HuH-7.5 (cell line): ENCODE data around the gene CCDC33.

Experiments used
- DNase-seq: peaks from one replicate; pipeline ENCODE4 v3.0.0; 2011; ENCODE audit warnings: low spot score

Gene CCDC33

DNA sequence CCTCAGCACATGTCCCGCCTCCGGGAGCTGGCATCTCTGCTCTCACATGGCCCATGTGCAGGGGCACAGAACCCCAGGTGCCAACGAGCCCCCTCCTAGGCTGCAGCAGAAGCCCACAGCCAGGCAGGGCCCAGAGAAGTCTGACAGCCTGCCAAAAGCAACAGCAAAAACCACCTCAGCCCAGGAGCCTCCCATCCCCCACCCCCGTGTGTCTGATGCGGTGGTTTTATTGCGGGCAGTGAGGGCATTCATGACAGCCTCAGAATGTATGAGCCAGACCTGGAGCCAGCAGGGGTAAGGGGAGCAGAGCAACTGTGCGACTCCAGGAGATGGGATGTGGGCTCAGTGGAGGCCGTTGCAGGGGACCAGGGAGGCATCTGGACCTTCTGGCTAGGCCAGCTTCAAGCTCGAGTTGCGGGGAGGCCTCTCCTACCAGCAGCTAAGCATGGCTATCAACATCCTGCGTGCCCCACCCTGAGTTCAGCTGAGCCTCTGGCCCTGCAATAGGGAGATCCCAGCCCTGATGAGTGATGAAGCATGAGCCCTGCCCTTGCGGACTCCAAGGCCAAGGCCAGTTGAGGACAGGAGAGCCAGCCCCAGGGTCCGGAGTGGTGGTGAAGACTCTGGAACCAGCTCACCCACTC lies 78.8 kb downstream of the CCDC33 start:
- no peak for DNase-seq

DNA sequence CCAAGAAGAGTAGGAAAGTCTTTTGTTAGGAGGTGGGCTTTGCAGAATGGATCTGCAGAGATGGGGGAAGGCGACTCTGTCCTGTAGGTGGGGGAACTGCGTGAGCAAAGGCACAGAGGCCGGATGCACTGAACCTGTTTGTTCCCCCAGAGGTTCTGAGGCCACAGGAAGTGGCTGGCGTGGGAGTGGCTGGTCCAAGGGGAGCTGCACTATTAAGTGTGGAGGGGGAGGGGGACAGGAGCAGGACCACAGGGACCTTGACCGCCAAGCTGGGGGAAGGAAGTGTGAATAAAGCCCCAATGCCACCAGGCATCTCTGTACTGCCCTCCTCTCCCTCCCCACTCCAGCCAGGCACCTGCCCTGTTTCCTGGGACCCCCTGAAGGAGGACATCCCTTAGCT lies 79.5 kb downstream of the CCDC33 start:
- DNase-seq, result no peak

DNA sequence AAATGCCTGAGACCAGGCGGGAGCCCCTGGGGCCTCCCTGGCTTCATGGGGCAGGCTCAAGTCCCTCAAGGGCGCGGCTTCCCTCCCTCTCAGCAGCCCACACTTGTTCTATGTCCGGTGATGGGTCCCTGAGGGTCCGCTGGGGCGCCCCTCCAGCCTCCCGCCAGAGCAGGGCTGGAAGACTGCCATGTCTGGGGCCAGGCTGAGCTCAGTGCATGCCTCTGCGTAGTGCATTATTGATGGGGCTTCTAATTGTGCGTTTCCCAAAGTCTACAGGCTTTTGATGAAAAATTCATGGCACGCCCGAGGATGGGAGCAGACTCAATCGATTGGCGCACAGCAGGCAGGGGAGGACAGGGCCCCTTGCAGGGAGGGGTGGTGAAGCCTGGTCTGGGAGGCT lies 80.0 kb downstream of the CCDC33 start:
- DNase-seq, result no peak

DNA sequence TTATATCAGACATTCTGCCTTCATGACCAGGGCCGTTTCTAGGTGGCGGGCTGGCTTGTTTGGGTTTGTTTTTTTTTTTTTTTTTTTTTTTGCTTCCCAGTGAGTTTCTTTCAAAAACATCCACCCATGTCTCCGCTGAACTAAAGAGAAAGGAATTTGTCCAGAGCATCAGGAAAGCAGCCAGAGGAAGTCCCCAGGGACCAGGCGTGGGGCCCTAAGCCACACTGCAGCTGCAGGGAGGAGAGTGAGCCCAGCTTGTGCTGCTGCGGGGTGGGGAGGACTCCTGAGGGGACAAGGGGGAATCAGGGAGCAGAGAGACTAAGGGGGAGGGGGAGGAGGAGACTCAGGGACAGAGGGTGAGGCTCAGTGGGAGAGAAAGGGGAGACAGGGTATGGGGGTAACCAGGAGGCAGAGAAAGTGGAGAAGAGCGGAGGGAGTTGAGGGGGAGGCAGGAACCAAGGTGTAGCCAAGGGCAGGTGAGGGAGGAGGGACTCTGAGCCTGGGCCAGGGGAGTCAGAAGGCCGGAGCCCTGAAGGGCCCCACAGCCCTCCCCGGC lies 81.8 kb downstream of the CCDC33 start:
- no peak for DNase-seq

DNA sequence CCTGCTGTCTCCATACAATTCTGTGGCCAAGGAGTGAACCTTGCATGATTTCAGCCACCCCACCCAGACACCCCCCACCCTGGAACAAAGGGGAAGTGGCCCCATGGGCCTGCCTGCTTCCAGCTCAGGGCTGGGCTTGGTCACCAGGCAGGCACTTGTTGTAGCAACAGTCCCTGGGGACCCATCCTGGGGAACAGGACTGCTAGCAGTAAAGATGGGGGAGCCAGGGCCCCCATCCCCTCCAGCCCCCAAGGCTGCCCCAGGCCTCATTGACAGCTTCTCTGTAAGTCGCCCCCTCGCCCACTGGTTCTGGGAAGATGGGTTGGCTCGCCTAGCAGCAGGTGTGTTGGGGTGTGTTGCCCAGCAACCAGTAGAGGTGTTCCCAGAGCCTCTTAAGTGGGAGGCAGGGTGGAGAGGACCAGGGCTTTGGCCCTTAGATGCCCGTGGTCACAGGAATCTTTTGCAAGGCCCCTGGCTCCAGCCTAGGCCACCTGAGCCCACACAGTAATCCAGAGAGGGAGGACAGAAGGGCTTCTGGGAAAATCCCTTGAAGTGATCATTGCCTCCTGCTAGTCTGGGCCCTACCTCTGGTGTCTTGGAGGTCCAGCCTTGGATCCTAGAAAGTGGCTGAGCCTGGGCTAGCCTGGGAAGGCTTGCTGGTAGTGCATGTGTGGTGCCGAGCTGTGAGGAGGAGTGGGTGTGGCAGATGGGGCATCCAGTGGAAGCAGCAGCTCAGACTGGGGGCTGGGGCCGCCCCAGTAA lies 82.4 kb downstream of the CCDC33 start:
- no peak for DNase-seq

DNA sequence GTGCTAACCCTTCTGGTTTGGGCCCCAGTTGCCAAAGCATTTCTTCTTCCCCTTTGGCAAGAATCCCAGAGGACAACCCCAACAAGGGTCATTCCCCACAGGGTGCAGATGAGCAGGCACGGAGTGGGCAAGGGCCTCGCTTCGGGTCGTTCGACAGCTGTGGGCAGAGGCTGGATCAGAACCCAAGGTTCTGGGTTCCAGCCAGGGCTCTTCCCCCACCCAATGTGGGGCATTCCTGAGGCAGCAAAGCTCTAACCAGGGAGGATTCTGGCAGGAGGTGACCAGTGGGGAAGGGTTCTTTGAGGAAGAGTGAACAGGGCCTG lies 83.0 kb downstream of the CCDC33 start:
- no peak for DNase-seq

DNA sequence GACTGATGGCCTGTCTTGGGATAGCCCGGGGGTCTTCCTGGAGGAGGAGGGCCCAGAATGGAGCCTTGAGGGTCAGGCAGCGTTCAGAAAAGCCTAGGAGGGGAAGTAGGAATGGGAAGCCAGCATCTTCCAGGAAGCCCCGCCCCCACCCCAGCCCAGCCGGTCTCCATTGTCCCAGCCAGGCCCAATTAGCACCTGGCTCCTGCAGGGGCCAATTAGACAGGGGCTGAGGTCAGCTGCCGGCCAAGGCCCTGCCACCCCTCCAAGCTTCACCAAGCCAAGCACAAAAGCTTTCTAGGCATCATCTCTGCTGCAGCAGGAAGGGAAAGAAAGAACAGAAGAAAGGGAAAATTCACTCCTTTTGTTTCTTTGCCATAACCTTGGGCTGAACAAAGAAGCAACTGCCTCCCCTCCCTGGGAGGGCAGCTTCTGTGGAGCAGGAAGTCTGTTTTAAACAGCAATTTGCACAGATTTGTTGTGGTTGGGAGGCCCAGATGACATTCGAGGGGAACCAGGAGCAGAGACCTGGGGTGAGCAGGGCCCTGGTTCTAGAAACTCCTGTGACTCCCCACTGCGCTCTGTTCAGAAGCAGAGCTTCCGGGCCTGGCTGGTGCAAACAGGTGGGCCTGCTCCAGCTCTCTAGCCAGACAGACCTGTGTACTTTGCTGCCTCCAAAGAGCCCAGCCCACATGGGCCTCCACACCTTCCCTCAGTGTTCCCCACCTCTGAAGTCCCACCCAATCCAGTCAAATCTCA lies 83.6 kb downstream of the CCDC33 start:
- DNase-seq, result no peak

DNA sequence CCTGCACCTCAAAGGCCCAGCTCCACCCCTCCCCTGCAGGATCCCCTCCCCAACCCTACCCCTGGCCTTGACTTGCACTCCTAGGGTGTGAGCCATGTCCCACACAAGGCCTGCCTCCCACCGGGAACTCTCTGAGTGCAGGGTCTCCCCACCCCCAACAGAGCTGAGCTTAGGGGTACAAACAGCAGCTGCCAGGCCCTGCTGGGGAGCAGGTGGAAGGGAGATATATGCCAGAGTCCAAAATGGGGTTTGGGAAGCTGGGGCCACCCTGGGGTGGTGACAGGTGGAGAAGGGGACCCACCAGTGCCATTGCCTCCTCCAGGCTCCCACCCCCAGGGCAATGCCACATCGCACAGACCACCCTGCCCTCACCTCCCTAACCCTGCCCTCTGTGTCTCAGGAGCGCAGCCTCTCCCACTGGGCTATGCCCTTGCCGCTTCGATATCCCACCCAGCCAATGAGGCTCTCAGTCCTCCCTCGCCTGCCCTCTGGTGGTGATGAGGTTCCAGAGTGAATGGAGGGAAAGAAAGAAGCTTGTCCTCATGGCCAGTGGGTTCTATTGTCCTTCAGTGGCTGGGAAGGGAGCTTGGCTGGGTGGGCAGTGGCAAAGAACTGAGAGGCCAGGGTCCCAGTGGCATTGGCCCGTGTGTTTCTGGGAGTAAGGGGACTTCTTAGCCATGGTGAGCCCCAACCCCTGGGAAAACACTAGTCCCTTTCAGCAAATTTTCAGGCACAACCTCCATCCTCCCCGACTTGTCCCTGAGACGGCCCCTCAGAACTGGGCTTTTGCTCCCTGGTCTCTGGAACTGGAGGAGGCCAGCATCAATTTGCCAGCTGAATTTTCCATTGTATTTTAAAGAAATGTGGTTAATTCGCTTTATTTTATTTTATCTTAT lies 84.5 kb downstream of the CCDC33 start:
- peak; percentile 77 for DNase-seq

DNA sequence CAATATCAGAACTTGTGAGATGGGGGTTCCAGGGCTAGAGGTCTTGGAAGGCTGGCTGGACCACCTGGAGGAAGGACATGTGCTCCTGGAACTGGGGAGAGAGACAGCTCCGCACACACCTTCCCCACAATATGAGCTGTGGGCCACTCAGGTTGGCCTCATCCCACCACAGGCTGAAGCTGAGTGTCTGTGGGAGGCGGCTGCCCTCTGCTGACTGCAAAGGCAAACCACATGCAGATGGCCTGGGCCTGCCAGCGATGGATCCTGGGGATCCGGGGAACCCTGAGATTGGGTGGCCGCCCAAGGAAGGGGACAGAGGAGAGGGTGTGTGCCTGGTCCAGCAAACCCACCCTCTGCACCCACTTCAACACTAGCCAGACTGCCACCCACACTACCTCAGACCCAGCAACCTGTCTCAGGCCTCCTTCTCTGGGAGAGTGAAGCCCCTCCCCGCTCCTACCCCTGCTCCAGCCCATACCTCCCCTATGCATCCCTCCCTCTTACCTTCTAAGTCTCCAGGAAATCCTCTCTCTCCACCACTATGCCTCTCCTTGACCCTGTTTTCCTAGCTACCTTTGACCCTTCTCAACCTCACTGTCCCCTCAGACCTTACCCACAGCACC lies 86.5 kb downstream of the CCDC33 start:
- DNase-seq, result peak; percentile 88

DNA sequence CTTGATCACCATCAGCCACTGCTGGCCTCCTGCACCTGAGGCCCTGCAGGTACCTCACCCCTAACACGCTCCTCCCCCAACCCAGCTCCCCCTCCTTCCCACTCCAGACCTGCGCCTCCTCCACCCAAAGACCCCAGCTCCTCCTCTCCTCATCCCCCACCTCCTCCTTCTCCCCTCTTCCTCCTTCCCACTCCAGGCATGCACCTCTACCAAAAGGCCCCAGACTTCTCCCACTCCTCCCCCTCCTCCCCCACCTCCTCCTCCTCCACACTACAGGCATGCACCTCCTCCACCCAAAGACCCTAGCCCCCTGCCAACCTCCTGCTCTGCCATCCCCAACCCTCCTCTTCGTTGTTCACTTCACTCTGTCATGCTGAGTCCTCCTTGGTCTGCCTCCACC lies 88.6 kb downstream of the CCDC33 start:
- DNase-seq, result no peak

DNA sequence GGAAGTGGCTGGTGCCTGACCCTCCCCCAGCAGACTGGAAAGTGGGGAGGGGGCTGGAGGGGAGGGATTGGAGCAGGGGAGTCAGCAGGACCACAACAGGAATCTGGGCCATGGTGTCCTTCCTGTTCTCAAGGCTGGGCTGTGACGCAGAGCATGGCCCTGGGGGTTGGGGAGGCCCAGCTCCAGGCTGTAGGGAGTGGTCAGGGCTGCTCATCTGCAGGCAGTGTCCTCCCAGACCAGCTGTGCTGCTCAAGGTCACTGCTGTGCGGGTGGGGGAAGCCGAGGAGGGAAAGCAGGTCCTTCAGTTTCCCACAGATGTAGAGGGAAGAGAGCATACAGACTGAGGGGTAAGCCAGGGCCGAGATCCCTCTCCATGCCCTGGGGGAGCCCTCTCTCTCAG lies 90.6 kb downstream of the CCDC33 start:
- DNase-seq, result no peak

DNA sequence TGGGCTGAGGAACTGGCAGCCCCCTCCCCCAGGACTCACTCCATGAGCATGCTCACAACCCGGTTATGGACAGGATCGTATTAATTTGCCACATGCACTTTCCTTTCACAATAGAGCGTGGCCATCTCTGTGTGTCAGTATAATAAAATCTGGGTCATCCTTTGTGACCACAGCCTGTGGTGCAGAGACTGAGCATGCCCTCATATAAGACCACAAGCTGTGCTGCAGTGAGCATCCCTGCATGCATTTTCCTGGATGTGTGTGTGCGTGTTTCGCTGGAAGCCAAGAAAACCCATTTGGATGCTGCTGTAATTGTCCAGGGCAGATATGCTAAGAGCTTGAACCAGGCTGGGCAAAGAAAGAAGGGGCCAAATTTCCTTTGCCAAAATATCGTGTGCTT lies 91.6 kb downstream of the CCDC33 start:
- no peak for DNase-seq

DNA sequence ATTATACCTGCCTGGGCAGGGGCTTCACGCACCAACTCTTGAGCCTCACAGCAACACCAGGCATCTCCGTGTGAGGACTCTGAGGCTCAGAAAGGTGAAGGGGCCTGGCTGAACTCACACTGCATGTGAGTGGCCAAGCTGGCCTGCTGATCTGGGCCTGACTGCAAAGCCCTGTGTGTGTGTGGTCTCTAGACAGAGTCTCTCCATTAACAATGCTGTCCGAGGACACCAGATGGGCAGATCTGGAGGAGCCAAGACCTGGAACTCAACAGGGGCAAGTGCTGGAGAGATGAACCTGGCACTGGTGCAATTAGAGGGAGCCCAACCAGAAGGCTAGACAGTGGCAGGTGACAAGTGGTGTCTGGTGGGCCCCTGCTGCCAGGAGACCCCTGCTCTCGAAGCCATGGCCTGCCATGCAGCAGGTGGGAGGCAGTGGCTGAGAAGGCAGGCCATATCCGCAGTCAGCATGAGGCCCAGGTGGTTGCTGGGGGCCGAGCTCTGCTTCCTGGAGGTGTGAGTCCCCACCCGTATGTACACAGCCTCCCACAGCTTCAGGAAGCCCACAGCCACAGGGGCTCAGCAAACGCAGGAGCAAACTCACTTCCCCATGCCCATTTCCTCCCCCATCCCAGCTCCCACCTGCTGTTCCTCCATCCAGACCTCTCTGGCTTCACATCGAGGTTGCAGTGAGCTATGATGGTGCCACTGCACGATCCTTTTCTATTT lies 92.4 kb downstream of the CCDC33 start:
- no peak for DNase-seq

DNA sequence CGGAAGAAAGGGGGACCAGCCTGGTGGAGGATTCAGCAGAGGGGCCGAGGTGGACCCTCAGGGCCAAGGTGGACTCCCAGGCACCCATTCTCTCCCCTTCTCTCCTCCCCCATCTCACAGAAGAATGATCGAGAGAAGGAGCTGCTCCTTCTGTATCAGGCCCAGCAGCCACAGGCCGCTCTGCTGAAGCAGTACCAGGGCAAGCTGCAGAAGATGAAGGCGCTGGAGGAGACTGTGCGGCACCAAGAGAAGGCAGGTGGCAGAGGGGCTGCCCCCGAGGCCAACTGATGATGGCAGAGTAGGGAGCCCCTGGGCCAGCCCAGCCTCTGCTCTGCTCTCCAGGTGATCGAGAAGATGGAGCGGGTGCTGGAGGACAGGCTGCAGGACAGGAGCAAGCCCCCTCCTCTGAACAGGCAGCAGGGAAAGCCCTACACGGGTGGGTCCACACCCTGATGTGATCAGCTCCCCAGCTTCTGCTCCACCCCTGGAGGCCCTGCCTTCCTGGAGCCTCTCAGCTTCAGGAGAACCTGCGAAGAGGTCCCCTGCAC lies 94.8 kb downstream of the CCDC33 start:
- no peak for DNase-seq

DNA sequence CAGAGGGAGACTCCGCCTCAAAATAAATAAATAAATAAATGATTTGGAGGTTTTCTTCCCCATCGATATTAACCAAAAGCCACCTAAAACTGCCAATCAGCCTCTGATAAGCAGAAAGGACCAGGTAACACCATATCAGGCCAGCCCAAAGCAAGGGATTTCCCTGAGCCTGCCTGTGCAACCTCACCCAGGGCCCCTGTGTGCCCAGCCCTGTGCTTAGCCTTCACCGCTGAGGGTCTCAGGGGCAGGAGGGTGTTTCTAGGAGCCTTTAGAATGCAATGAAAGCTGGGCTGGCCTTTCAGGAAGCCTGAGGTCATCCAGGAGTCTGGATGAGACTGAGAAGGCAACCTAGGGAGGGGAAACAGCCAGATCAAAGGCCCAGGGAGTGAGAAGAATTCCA lies 95.9 kb downstream of the CCDC33 start:
- DNase-seq, result no peak

DNA sequence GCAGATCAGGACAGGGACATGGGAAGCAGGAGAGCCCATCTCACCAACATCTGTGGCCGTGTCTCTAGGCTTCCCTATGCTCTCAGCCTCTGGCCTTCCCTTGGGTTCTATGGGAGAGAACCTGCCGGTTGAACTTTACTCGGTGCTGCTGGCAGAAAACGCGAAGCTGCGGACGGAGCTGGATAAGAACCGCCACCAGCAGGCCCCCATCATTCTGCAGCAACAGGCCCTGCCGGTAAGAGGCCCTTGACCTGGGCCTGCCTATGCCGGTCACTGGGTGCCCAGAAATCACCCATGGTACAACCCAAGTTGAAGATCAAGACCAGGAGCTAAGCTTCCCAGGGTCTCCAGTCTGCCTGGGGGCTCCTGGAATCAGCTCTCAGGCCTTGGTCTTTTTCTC lies 96.5 kb downstream of the CCDC33 start:
- no peak for DNase-seq

DNA sequence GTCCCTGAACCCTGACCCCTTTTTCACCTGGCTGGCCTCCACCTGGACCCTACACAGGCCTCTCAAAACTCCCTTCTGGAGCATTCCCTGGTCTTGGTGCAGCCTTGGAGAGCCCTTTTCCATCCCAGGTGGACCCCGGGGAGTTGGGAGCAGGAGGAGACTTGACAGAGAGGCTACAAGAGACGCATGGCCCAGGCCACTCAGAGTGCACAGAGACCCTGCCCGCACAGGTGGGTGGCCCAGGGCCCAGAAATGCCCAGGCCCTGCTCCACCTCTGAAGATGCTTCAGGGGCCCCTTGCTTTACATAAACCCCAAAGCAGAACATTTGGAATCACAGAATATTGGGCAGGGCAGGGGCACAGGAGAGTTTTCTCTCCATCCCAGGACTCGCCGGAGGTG lies 97.0 kb downstream of the CCDC33 start:
- DNase-seq, result no peak

DNA sequence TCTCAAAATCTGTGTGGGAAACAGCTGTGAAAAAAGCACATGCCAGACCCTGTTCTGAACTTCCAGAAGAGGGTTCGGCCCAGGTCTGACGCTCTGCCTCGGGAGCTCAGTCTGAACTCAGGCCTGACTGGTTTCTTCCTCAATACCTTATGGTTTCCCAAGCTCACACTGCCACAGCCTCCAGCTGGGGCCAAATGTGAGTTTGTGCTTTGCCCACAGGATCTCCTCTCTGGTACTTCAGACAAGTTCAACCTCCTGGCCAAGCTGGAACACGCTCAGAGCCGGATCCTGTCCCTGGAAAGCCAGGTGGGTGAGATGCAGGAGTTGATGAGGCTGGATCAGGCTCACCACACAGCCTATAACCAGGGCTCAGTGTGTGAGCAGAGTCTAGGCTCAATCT lies 97.5 kb downstream of the CCDC33 start:
- no peak for DNase-seq

DNA sequence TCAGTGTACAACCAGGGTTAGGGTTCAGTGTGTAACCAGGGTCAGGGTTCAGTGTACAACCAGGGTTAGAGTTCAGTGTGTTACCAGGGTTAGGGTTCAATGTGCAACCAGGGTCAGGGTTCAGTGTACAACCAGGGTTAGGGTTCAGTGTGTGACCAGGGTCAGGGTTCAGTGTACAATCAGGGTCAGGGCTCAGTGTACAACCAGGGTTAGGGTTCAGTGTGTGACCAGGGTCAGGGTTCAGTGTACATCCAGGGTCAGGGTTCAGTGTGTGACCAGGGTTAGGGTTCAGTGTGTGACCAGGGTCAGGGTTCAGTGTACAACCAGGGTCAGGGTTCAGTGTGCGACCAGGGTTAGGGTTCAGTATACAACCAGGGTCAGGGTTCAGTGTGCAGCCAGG lies 98.0 kb downstream of the CCDC33 start:
- no peak for DNase-seq

DNA sequence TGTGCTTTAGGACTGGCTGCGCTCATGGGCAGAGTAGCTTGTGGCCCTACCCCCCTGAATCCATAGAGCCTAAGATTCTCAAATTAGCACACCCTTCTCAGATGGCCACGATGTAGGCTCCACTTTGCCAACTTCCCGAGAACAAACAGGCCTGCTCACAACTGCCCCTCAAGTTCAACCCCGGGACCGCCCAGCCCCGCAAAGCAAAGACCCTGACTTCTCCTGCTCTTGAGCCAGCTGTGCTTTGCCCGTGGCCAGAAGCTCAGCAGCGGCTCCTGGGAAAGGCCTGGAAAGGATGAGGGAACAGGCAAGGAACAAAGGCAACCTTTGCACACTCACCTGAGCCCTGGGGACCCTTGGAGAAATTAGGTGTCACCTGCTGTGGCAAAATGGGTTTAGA lies 99.3 kb downstream of the CCDC33 start:
- DNase-seq, result no peak
